SW480 (cell line): ENCODE data around the gene RNF113B.

Experiments
- DNase-seq: peaks from one replicate; pipeline ENCODE4 v3.0.0-alpha.2; 2016; ENCODE audit warnings: low spot score

RNF113B gene

GRCh38 chr13:98173431-98174152 is 3.5 kb downstream of the RNF113B start:
- DNase-seq, result peak; percentile 90

- peak; percentile 23 for DNase-seq
These were observed 4.3 kb downstream of the RNF113B start for GRCh38 chr13:98172590-98173422.

DNA sequence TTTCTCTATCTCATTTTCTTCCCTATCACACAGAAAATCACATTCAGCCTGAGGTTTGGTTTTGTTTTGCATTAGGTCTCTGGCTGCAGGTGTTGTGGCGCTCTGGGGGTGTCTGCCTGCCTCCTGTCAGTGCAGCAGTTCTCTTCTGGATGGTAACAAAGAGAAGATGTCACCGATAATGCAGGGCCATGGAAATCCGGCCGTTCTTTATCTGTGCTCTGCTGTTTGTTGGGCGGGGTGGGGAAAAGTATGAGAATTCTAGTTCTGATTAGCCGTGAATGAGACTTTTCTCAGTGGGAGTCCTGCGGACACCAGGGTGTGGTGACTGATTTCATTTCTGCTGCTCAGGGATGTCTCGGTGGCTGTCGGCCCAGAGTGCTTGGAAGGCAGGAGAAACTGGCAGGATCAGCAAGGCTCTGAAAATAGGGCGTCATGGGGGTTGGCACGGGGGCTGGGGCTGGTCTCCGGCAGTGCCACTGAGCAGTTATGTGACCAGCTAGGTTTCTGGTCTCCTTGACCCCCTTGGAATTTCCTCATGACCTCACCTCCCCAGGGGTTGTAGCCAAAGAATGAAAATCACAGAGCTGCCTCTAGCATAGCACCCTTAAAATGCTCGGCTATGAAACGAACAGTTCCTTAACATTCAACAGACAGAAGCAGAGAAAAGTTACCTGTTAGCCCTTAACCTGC is 5.0 kb downstream of the RNF113B start:
- peak; percentile 13 for DNase-seq

DNA sequence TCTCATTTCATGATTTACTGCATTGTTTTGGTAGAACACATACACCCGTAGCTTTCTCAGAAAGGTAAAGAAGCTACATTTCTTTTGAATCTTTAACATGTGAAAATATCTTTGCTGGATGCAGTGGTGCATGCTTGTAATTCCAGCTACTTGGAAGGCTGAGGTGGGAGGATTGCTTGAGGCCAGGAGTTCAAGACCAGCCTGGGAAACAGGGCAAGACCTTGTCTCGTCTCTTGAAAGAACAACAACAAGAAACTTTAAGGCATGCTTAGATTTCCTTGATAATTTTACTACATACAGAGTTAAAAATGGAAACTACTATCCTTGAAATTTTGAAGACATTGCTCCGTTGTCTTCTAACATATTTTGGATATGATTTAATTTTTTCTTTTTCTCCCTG is 7.7 kb downstream of the RNF113B start:
- DNase-seq, result no peak

DNA sequence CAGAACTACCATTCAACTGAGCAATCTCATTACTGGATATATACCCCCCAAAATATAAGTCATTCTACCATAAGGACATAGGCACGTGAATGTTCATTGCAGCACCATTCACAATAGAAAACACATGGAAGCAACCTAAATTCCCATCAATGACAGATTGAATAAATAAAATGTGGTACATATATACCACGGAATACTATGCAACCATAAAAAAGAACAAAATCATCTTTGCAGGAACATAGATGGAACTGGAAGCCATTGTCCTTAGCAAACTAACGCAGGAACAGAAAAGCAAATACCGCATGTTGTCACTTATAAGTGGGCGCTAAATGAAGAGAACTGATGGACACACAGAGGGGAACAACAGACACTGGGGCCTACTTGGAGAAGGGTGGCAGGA is 14.1 kb downstream of the RNF113B start:
- no peak for DNase-seq

DNA sequence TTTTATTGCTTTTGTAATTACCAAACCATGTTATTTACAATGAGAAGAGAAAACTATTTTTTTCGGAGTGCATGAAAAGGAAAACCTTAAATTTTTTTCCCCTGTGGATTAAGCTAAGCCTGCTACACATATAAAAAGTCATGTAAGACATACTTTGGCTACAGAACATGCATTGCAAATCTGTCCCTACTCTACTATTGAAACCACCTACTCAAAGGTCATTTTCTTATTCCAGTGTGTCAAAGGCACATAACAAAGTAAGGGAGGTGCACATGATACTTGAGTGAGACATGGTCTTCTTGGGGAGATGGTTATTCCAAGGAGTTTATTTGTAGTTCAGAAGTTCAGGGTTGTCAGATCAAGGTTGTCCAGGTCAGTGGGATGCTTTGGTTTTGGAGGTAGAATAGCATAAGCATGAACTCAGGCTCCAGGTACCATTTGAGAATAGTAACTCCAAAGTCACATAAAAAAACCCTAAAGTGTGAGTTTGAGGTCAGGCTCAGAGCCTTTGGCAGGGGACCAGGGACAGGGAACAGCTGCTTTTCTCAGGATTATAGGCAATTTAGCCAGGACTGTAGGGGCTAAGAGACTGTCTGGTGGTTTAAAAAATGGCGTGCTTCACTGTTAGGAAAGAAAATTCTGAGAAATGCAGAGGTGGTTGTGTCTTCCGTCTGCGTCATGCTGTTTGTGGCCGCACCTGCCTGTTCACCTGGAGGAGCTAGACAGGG is 18.7 kb downstream of the RNF113B start:
- no peak for DNase-seq

- DNase-seq, result no peak
These were observed 19.5 kb downstream of the RNF113B start for GRCh38 chr13:98157609-98158008.

- no peak for DNase-seq
These were observed 19.9 kb downstream of the RNF113B start for GRCh38 chr13:98157188-98157587.

- DNase-seq, result no peak
These were observed 20.8 kb downstream of the RNF113B start for GRCh38 chr13:98156259-98156658.

DNA sequence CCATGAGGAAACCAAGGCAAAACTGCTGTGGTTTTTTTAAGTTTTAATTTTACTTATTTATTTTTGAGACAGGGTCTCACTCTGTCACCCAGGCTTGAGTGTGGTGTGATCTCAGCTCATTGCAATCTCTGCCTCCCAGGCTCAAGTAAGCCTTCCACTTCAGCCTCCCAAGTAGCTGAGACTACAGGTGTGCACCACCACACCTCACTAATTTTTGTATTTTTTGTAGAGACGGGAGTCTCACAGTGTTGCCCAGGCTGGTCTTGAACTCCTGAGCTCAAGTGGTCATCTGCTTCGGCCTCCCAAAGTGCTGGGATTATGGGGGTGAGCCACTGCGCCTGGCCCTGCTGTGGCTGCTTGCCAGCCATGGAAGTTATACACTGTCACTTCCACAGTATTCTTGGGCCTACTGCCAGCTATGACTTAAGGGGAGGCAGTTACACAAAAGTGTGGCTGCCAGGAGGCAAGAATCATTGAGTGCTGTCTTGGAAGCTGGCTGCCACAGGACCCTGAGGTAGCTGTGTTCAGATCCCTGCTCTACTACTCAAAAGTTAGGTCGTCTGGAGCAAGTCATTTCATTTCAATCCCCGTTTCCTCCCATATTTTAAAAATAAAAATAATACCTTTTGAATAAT is 21.5 kb downstream of the RNF113B start:
- no peak for DNase-seq

- no peak for DNase-seq
These were observed 26.1 kb downstream of the RNF113B start for GRCh38 chr13:98150832-98151479.

DNA sequence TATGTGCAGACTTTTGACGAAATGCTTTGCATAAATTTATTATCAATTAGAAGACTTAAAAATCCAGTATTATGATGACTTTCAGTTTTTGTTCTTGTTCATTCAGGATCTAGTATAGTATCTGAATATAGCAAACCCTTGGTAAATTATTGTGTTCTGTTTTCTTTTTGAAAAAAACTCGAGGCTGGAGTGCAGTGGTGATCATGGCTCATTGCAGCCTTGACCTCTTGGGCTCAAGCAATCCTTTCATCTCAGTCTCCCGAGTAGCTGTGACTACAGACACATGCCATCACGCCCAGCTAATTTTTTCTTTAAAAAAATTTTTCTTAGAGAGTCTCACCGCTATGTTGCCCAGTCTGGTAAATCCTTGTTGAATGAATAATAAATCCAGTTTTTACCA is 29.5 kb downstream of the RNF113B start:
- DNase-seq, result no peak

- peak; percentile 47 for DNase-seq
These were observed 32.2 kb downstream of the RNF113B start for GRCh38 chr13:98144801-98145350.

DNA sequence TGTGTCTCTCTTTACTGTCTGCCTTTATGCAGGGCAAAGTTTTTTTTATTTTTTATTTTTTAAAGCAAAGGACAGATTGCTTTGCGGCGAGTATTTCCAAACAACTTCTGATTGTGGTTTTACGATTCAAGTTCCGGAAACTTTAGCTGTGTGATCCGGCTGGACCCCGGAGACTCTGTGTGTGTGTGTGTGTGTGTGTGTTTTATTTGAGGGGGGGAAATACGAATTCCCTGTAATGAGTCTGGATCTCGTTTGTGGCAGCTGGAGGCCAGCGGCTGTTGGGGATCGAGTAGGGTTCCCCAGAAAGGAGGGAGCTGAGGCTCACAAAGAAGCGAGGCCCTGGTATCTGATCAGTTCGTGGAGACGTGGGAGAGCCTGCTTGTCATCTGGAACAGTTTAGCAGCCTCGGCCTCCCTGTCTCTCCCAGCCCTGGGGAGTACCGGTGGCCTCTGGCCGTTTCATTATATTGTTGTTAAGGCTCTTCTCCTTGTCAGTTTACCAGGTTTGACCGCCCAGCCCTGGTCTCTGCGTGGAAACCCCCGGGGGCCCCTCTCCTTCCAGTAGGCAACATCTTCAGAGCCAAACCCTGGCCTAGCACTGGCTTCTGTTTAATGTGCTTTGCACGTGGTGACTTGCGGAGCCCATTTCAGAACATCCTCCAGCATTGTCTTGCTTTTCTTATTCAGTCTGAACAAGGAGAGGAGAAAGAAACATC is 32.9 kb downstream of the RNF113B start:
- peak; percentile 28 for DNase-seq

- peak; percentile 12 for DNase-seq
These were observed 33.5 kb downstream of the RNF113B start for GRCh38 chr13:98143601-98144026.

- no peak for DNase-seq
These were observed 33.9 kb downstream of the RNF113B start for GRCh38 chr13:98143157-98143553.

GRCh38 chr13:98142380-98143156 is 34.5 kb downstream of the RNF113B start, which contains the start of gene FARP1:
TSS of gene FARP1 (plus strand) at chr13:98143094. CDS start at chr13:98213243, 70,149 bp downstream.
- DNase-seq, result peak; percentile 78

GRCh38 chr13:98141509-98142379 is 35.3 kb downstream of the RNF113B start:
- DNase-seq, result peak; percentile 6
